BJ (cell line): ENCODE data around the gene NPAS3. TPM values are rescaled to one million over a fixed set of nuclear protein-coding genes. Genes with fewer than 3 reads are reported as not detected.

Source experiments
- CTCF ChIA-PET: fragments of 350-600 bp; formaldehyde crosslinking; extraction: SDS; loops from one replicate; lab custom pipeline; 2021; ENCODE audit warnings: antibody characterized with exemption, inconsistent platforms; lab: Yijun Ruan, JAX
- POLR2A ChIA-PET: fragments of 300-600 bp; sonication (Branson Sonifier 250); formaldehyde crosslinking; extraction: SDS; loops from one replicate; lab custom pipeline; 2021; ENCODE audit warnings: antibody characterized with exemption; lab: Charles Lee
- DNase-seq: peaks from one replicate; pipeline ENCODE4 v3.0.0-alpha.2; 2011; ENCODE audit warnings: low read depth
- H3K27me3 ChIP-seq: 2 replicates; pipeline ENCODE4 v1.6.0; 2011; ENCODE audit warnings: low read length; ENCODE audit not compliant: control insufficient read depth, insufficient read depth
- H3K36me3 ChIP-seq: 2 replicates; pipeline ENCODE4 v1.5.1; 2011; ENCODE audit warnings: low read length; ENCODE audit not compliant: control insufficient read depth, insufficient read depth
- H3K4me3 ChIP-seq: 2 replicates; pipeline ENCODE4 v1.5.1; 2011; ENCODE audit warnings: low read depth, mild to moderate bottlenecking, control low read depth, low read length
- polyA plus RNA-seq: library from polyadenylated mRNA; depleted of rRNA; stranded (reverse); fragments of >200 nt; gene quantifications from 2 replicates; pipeline ENCODE4 v1.2.3, GENCODE V29; 2011
- TF ChIP-seq, protein P1 (sequence below): IDR thresholded peaks from 2 replicates; pipeline ENCODE4 v1.5.1; 2011; ENCODE audit warnings: low read depth, mild to moderate bottlenecking, control low read depth, inconsistent platforms, low read length, moderate library complexity; ENCODE audit not compliant: insufficient read depth

Gene NPAS3
- polyA plus RNA-seq, 1 experiment, result 0.09 TPM

GRCh38 chr14:33728010-33728498 lies 789.4 kb downstream of the NPAS3 start:
- no peak overlapping the region for H3K4me3 ChIP-seq
- ChIA-PET POLR2A (no interaction called here), CTCF (no interaction called here)
- H3K27me3 ChIP-seq, result no peaks in the 10 kb centered on the region
- H3K36me3 ChIP-seq, result no peaks in the 10 kb centered on the region
- TF ChIP-seq, protein P1, sequence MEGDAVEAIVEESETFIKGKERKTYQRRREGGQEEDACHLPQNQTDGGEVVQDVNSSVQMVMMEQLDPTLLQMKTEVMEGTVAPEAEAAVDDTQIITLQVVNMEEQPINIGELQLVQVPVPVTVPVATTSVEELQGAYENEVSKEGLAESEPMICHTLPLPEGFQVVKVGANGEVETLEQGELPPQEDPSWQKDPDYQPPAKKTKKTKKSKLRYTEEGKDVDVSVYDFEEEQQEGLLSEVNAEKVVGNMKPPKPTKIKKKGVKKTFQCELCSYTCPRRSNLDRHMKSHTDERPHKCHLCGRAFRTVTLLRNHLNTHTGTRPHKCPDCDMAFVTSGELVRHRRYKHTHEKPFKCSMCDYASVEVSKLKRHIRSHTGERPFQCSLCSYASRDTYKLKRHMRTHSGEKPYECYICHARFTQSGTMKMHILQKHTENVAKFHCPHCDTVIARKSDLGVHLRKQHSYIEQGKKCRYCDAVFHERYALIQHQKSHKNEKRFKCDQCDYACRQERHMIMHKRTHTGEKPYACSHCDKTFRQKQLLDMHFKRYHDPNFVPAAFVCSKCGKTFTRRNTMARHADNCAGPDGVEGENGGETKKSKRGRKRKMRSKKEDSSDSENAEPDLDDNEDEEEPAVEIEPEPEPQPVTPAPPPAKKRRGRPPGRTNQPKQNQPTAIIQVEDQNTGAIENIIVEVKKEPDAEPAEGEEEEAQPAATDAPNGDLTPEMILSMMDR, result no peak
- DNase-seq, result no peak

DNA sequence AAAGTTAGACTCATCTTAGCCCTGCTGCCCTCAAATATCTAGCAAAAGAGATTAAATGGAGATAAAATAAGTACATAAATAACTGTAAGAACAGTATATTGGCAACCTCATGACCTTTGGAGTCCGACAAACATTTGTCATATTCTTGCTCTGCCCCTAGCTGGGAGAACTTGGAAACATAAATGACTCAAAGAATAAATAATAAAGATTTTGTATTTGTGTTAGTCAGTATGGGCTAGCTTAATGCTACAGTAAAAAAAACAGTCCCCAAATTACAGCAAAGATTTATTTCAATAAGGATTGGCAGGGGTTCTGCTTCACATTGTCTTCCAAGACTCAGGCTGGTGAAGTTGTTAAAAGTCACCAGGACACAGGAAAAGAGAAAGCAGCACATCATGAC lies 791.5 kb downstream of the NPAS3 start:
- CTCF ChIA-PET, result no interaction called here
- Histone ChIP-seq H3K27me3 (no peaks in the 10 kb centered on the region), H3K36me3 (no peaks in the 10 kb centered on the region), H3K4me3 (no peak overlapping the region)
- POLR2A ChIA-PET, result no interaction called here
- no peak for DNase-seq
- TF ChIP-seq, protein P1, result no peak

DNA sequence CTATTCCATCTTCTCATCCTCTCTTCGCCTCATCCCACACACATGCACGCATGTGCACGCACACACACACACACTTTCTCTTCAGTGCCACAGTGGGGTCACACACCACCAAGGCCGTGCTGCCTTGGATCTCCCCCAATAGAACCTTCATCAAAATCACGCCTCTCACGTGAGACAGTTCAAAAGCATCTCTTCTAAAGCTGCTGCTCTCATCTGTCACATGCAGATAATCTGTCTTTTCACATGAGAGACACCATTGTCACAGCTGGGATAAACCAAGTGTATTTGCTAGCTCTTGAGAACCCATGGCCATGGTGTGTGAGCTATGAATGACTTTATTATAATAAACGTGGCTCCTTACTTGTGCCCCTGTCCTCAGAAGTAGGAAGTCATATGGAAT lies 793.5 kb downstream of the NPAS3 start:
- no peak for DNase-seq
- Histone ChIP-seq H3K36me3 (no peaks in the 10 kb centered on the region), H3K27me3 (no peaks in the 10 kb centered on the region), H3K4me3 (no peak overlapping the region)
- TF ChIP-seq, protein P1, result no peak
- ChIA-PET CTCF (interaction anchor here (1.2 to 1.5 kb wide), 3 partner anchors 9 to 41 kb away, joined by 3 to 6 read pairs (median 5); no protein-coding TSS in a partner anchor), POLR2A (no interaction called here)

DNA sequence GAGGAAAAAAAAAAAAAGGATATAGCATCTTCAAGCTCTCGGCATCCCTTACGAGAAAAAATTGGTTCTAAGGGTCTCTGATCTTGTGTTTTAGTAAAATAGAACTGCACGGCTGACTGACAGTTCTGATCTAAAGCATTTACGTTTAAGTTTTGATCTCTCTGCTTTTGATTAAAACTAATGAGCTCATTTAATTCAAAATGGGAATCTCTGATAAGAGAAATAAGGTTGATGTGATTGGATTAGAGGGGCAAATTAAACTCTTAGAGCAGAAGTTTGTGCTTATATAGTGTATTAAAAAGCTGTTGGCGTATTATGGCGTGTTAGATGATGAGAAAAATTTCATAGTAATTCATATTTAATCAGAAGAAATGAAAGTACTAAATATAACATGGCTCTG lies 794.6 kb downstream of the NPAS3 start:
- Histone ChIP-seq H3K4me3 (no peak overlapping the region), H3K36me3 (no peaks in the 10 kb centered on the region), H3K27me3 (no peaks in the 10 kb centered on the region)
- DNase-seq, result no peak
- CTCF ChIA-PET, result interaction anchor here (0.7 to 1.5 kb wide), 3 partner anchors 8 to 590 kb away, joined by 3 to 5 read pairs (median 3); no protein-coding TSS in a partner anchor
- TF ChIP-seq, protein P1, result no peak
- POLR2A ChIA-PET, result no interaction called here

DNA sequence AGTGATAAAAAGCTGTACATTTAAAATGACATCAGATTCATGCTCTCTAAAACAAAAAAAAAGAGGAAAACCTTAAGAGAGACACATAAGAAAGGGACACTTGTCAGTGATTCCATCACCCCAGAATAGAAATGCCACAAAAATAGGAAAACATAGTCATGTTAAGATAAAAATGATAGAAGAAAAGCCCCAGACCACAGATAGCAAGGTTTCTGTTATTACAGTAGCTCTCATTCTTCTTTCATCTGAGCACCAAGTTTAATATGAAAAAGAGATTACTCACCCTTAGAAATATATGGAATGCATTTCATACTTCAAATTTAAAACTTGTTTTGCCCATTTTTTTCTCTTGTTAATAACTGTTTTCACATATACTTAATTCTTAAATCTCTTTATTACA lies 795.0 kb downstream of the NPAS3 start:
- POLR2A ChIA-PET, result no interaction called here
- CTCF ChIA-PET, result interaction anchor here (0.7 to 1.4 kb wide), 3 partner anchors 15 to 589 kb away, joined by 3 to 7 read pairs (median 3); no protein-coding TSS in a partner anchor

More for the DNA sequence above, 795.0 kb downstream of the NPAS3 start:
- TF ChIP-seq, protein P1, result no peak
- no peaks in the 10 kb centered on the region for H3K27me3 ChIP-seq
- no peaks in the 10 kb centered on the region for H3K36me3 ChIP-seq
- no peak for DNase-seq
- no peak overlapping the region for H3K4me3 ChIP-seq
